Measurements from ENCODE around the gene SSR4. TPM values are rescaled to one million over a fixed set of nuclear protein-coding genes. Genes with fewer than 3 reads are reported as not detected.

SSR4 gene
- total RNA-seq, 1 donor, result 156 TPM

DNA sequence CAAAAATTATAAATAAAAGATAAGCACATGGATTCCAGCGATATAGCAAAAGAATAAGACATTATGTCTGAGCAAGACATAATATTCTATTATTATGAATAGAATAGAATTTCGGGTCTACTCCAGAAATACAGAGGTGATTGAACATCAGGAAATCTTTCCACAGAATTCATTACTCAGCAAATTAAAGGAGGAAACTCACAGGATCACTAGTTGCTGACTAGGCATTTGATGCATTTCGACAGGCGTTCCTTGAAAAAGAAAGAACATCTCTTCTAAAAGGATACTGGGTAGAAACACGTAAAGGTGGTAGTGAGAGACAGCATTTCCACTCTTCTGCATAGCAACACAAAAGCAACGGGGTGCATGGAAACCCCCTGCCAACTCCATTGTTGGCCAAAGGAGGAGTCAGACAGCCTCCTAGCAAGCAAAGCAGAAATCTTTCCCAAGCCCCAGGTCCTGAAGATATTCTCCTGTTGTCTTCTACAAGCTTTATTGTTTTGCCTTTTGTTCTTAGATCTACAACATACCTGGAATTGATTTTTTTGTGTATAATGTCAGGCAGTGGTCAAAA lies 50.1 kb downstream of the SSR4 start:
- Histone ChIP-seq H2AFZ (ENCODE audit: low read length) (no peak overlapping the region), H3K36me3 (ENCODE audit: insufficient read depth, low read length) (no peaks in the 10 kb centered on the region), H3K4me1 (ENCODE audit: insufficient read depth, low read length) (no peaks in the 10 kb centered on the region), H3K4me2 (ENCODE audit: insufficient read depth, low read length) (no peak overlapping the region), H4K20me1 (ENCODE audit: insufficient read depth, low read length) (no peaks in the 10 kb centered on the region), H3K79me2 (ENCODE audit: insufficient read depth, low read length) (no peaks in the 10 kb centered on the region), H3K27ac (ENCODE audit: low read depth, low read length) (no peak overlapping the region), H3K27me3 (ENCODE audit: insufficient read depth, low read length) (peaks cover 31% of the 10 kb centered on the region), H3K9me3 (ENCODE audit: low read depth, low read length) (no peaks in the 10 kb centered on the region), H3K4me3 (ENCODE audit: insufficient read depth, low read length) (no peak overlapping the region)
- DNase-seq (ENCODE audit: insufficient read length, low spot score, missing footprints), result no peak
- TF ChIP-seq, protein P1, sequence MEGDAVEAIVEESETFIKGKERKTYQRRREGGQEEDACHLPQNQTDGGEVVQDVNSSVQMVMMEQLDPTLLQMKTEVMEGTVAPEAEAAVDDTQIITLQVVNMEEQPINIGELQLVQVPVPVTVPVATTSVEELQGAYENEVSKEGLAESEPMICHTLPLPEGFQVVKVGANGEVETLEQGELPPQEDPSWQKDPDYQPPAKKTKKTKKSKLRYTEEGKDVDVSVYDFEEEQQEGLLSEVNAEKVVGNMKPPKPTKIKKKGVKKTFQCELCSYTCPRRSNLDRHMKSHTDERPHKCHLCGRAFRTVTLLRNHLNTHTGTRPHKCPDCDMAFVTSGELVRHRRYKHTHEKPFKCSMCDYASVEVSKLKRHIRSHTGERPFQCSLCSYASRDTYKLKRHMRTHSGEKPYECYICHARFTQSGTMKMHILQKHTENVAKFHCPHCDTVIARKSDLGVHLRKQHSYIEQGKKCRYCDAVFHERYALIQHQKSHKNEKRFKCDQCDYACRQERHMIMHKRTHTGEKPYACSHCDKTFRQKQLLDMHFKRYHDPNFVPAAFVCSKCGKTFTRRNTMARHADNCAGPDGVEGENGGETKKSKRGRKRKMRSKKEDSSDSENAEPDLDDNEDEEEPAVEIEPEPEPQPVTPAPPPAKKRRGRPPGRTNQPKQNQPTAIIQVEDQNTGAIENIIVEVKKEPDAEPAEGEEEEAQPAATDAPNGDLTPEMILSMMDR (IDR thresholded peaks at IDR 0.05; ENCODE audit: extremely low read depth, low read depth, low read length), result no peak

DNA sequence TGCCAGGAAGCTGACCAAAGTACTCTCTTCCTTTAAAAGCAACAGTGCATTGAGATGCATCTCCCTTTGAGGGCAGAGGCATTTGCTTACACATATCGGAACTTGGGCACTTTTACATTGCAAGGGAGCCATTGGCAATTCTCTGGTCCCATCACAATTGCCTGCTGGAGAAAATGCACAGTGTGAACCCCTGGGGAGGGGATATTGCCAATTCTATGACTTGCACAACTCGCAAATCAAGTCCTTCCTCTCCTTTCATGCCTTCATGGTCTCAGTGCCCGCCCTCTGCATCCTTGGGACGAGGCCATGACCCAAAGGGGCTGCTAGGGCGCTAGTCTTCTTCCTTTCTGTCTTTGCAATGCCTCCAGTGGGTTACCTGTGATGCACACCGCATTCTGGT lies 50.7 kb downstream of the SSR4 start:
- Histone ChIP-seq H3K4me2 (ENCODE audit: insufficient read depth, low read length) (no peak overlapping the region), H3K36me3 (ENCODE audit: insufficient read depth, low read length) (no peaks in the 10 kb centered on the region), H3K4me1 (ENCODE audit: insufficient read depth, low read length) (no peaks in the 10 kb centered on the region), H3K27ac (ENCODE audit: low read depth, low read length) (no peak overlapping the region), H3K27me3 (ENCODE audit: insufficient read depth, low read length) (peaks cover 32% of the 10 kb centered on the region), H4K20me1 (ENCODE audit: insufficient read depth, low read length) (no peaks in the 10 kb centered on the region), H3K9me3 (ENCODE audit: low read depth, low read length) (no peaks in the 10 kb centered on the region), H2AFZ (ENCODE audit: low read length) (no peak overlapping the region), H3K79me2 (ENCODE audit: insufficient read depth, low read length) (no peaks in the 10 kb centered on the region), H3K4me3 (ENCODE audit: insufficient read depth, low read length) (no peak overlapping the region)
- DNase-seq (ENCODE audit: insufficient read length, low spot score, missing footprints), result no peak
- TF ChIP-seq, protein P1 (IDR thresholded peaks at IDR 0.05; ENCODE audit: extremely low read depth, low read depth, low read length), result no peak

DNA sequence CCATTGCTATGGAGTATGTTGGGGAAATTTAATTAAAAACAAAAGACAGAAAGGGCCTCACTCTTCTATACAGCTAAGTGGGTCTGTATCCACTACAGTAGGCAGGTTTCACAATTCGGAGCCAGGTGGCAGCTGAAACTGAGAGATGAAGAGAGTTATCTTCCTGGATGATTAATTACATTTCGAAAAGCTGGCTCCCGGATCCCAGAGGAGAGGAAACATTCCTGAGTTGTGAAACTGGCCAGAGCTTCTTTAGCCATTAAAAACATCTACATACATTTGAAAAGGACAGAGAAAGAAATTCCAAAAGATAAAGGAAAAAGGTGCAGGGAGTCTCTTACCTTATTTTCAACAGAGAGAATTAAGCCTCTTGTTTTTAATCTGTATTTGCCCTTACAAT lies 51.4 kb downstream of the SSR4 start:
- peak; percentile 9 for DNase-seq (ENCODE audit: insufficient read length, low spot score, missing footprints)
- Histone ChIP-seq H3K4me1 (ENCODE audit: insufficient read depth, low read length) (no peaks in the 10 kb centered on the region), H4K20me1 (ENCODE audit: insufficient read depth, low read length) (no peaks in the 10 kb centered on the region), H3K4me2 (ENCODE audit: insufficient read depth, low read length) (no peak overlapping the region), H3K27ac (ENCODE audit: low read depth, low read length) (no peak overlapping the region), H3K36me3 (ENCODE audit: insufficient read depth, low read length) (no peaks in the 10 kb centered on the region), H3K9me3 (ENCODE audit: low read depth, low read length) (no peaks in the 10 kb centered on the region), H3K4me3 (ENCODE audit: insufficient read depth, low read length) (no peak overlapping the region), H3K27me3 (ENCODE audit: insufficient read depth, low read length) (peaks cover 35% of the 10 kb centered on the region), H3K79me2 (ENCODE audit: insufficient read depth, low read length) (no peaks in the 10 kb centered on the region), H2AFZ (ENCODE audit: low read length) (no peak overlapping the region)
- TF ChIP-seq, protein P1 (IDR thresholded peaks at IDR 0.05; ENCODE audit: extremely low read depth, low read depth, low read length), result no peak

Other genes with a start within 250 kb of the SSR4 start
- 29.3 and 33.0 TPM in 2 replicates for gene CCNQ, start 195.5 kb upstream of the SSR4 start, total RNA-seq
- under 0.01 TPM in 2 replicates for gene DUSP9, start 147.5 kb upstream of the SSR4 start, total RNA-seq
- gene PNCK, start 120.9 kb upstream of the SSR4 start, total RNA-seq, result 0.29 and 0.36 TPM in 2 replicates
- 15.3 and 19.5 TPM in 2 replicates for gene SLC6A8, start 106.7 kb upstream of the SSR4 start, total RNA-seq
- gene BCAP31, start 70.3 kb upstream of the SSR4 start, total RNA-seq, result 114 and 118 TPM in 2 replicates
- gene ABCD1, start 69.8 kb upstream of the SSR4 start, total RNA-seq, result 14.1 and 16.3 TPM in 2 replicates
- gene PLXNB3, start 30.4 kb upstream of the SSR4 start, total RNA-seq, result 2.7 and 4.3 TPM in 2 replicates
- 0.36 TPM in 1 of 2 replicates, not detected in the other for gene SRPK3, start 13.6 kb upstream of the SSR4 start, total RNA-seq
- gene IDH3G, start 293 bp upstream of the SSR4 start, total RNA-seq, result 40.2 and 42.7 TPM in 2 replicates
- gene PDZD4, start 35.9 kb downstream of the SSR4 start, total RNA-seq, result under 0.01 TPM in 2 replicates
- gene L1CAM, start 91.5 kb downstream of the SSR4 start, total RNA-seq, result under 0.01 TPM in 2 replicates
- gene AVPR2, start 110.0 kb downstream of the SSR4 start, total RNA-seq, result not detected in 2 replicates
- 0.88 and 1.4 TPM in 2 replicates for gene ARHGAP4, start 131.6 kb downstream of the SSR4 start, total RNA-seq
- gene NAA10, start 140.4 kb downstream of the SSR4 start, total RNA-seq, result 43.4 and 46.3 TPM in 2 replicates
- 6.5 TPM in 2 replicates for gene RENBP, start 150.0 kb downstream of the SSR4 start, total RNA-seq
- 22.1 and 24.6 TPM in 2 replicates for gene HCFC1, start 177.2 kb downstream of the SSR4 start, total RNA-seq
- 6.9 and 8.5 TPM in 2 replicates for gene TMEM187, start 178.1 kb downstream of the SSR4 start, total RNA-seq
- gene IRAK1, start 225.2 kb downstream of the SSR4 start, total RNA-seq, result 99.5 and 100 TPM in 2 replicates

All from osteoblast (primary cell).